ENCODE measurements around the gene FLNB. TPM values are rescaled to one million over a fixed set of nuclear protein-coding genes. Genes with fewer than 3 reads are reported as not detected.

The FLNB gene
- total RNA-seq, 1 donor from 2014 or later: 72.9 TPM

DNA sequence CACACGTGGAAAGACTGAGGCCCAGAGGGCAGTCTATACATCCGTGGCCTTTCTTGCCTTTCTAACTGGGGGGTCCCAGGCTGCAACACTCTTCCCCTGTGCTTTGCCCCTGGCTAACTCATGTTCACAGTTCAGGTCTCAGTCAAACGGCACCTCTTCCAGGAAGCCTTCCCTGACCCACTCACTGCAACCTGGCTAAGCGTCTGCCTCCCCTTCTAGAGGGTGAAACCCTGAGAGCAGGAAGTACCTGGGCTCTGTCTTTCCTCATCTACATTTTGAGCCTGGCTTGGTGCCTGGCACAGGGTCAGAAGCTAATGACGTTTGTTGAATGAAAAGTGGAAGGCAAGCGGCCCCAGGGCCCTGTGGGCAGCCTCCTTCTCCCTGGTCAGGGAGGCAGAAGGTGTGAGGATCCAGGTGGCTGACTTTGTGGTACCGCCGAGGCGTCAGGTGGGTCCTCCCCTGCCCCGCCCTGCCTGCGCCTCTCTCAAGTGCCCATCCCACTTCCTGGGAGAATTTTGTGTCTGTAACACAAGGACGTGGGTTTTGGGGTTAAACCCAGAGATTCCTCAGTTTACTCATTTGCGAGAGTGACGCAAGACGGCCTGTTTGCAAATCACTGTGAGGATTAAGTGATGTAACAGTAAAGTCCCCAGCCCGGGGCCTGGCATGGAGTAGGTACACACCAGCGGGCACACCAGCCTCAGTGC lies 170.5 kb downstream of the FLNB start:
- Mint-ChIP-seq H3K27me3 (ENCODE audit: unreplicated experiment) (no peaks in the 10 kb centered on the region), H3K9me3 (ENCODE audit: unreplicated experiment) (no peaks in the 10 kb centered on the region), H3K36me3 (ENCODE audit: unreplicated experiment) (no peaks in the 10 kb centered on the region), H3K4me3 (ENCODE audit: unreplicated experiment) (no peak overlapping the region), H3K27ac (ENCODE audit: unreplicated experiment) (no peak overlapping the region), H3K4me1 (ENCODE audit: unreplicated experiment) (peaks cover 25% of the 10 kb centered on the region)
- no peak for DNase-seq (ENCODE audit: extremely low spot score, unreplicated experiment)
- TF ChIP-seq, protein P1, sequence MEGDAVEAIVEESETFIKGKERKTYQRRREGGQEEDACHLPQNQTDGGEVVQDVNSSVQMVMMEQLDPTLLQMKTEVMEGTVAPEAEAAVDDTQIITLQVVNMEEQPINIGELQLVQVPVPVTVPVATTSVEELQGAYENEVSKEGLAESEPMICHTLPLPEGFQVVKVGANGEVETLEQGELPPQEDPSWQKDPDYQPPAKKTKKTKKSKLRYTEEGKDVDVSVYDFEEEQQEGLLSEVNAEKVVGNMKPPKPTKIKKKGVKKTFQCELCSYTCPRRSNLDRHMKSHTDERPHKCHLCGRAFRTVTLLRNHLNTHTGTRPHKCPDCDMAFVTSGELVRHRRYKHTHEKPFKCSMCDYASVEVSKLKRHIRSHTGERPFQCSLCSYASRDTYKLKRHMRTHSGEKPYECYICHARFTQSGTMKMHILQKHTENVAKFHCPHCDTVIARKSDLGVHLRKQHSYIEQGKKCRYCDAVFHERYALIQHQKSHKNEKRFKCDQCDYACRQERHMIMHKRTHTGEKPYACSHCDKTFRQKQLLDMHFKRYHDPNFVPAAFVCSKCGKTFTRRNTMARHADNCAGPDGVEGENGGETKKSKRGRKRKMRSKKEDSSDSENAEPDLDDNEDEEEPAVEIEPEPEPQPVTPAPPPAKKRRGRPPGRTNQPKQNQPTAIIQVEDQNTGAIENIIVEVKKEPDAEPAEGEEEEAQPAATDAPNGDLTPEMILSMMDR (IDR thresholded peaks at IDR 0.05): no peak

DNA sequence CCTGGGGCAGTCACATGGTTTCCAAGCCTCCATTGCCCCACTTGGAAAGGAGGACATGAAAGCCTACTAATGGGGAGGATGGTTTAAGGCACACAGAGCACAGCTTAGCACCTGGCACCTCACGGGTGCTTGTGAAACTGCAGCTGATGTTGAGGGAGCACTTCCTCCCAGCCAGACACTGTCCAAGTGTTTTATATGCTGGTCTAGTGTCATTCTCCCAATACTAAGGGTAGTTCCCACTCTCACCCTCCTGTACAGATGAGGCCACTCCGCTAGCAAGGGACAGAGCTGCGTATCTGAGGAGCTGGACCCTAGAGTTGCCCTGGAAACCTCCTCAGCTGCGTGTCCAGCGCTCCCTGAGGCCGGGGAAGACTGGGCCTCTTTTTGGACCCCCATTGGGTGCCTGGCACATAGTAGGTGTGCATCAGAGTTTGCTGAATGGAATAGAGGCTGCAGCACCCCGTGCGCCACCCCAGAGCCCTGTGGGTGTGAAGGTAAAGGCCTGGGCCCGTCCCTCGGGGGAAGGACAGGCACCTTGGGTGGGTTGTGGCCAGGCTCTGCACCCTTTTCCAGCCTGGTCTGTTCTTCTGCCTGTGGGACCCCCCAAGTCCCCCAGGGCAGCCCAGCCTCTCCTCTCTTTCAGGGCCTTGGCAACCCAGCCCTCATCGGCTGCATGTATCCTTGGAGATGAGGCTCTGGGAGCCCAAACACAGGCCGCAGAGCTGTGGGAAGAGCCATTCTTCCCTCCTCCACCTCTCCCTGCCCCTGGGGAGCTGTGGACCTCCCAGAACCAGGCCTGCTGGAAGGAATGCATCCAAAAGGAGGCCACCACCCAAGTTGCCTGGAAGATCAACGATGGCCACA lies 171.2 kb downstream of the FLNB start:
- H3K4me3 Mint-ChIP-seq (ENCODE audit: unreplicated experiment): no peak overlapping the region
- TF ChIP-seq, protein P1 (IDR thresholded peaks at IDR 0.05): no peak
- no peaks in the 10 kb centered on the region for H3K27me3 Mint-ChIP-seq (ENCODE audit: unreplicated experiment)
- peaks cover 21% of the 10 kb centered on the region for H3K4me1 Mint-ChIP-seq (ENCODE audit: unreplicated experiment)
- no peaks in the 10 kb centered on the region for H3K9me3 Mint-ChIP-seq (ENCODE audit: unreplicated experiment)
- H3K27ac Mint-ChIP-seq (ENCODE audit: unreplicated experiment): no peak overlapping the region
- H3K36me3 Mint-ChIP-seq (ENCODE audit: unreplicated experiment): no peaks in the 10 kb centered on the region
- no peak for DNase-seq (ENCODE audit: extremely low spot score, unreplicated experiment)

DNA sequence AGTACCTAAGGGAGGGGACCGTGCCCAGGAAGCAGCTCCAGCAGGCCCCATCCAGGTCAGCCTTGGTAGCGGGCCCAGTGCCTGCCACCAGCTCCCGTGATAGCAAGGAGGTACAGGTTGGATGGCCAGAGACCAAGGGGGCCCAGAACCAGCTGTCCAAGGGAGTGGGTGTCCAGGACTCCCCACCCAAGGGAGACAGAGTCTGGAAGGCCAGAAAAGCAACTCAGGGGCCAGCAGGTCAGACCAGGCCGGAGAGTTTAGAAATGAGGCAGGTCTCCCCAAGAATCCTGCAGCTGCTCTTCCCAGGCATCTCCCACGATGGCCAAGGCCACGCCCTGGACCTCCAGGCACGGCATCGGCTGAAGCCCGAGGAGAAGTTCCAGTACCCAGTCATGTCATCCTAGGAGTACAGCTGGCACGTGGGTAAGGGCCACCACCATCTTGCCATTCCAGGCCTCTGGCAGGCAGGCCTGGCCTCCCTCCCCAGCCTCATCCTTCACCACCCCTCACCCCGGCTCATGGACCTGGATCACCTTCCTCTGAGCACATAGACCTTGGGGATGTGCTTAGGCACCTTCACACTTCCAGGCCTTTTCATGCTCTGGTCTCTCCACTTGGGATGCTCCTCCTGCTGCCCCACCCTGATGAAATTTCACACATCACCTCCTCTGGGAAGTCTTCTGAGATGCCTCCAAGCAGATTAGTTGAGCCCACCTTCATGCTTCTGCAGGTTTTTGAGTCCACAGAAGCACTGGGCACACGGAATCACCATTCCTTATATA lies 172.1 kb downstream of the FLNB start:
- Mint-ChIP-seq H3K4me1 (ENCODE audit: unreplicated experiment) (peaks cover 14% of the 10 kb centered on the region), H3K4me3 (ENCODE audit: unreplicated experiment) (no peak overlapping the region), H3K27me3 (ENCODE audit: unreplicated experiment) (no peaks in the 10 kb centered on the region), H3K36me3 (ENCODE audit: unreplicated experiment) (no peaks in the 10 kb centered on the region), H3K27ac (ENCODE audit: unreplicated experiment) (no peak overlapping the region), H3K9me3 (ENCODE audit: unreplicated experiment) (no peaks in the 10 kb centered on the region)
- DNase-seq (ENCODE audit: extremely low spot score, unreplicated experiment): no peak
- TF ChIP-seq, protein P1 (IDR thresholded peaks at IDR 0.05): no peak

GRCh38 chr3:58180940-58181587 lies 172.8 kb downstream of the FLNB start:
- H3K4me3 Mint-ChIP-seq (ENCODE audit: unreplicated experiment): no peak overlapping the region
- no peak overlapping the region for H3K27ac Mint-ChIP-seq (ENCODE audit: unreplicated experiment)
- no peaks in the 10 kb centered on the region for H3K27me3 Mint-ChIP-seq (ENCODE audit: unreplicated experiment)
- H3K9me3 Mint-ChIP-seq (ENCODE audit: unreplicated experiment): no peaks in the 10 kb centered on the region
- H3K36me3 Mint-ChIP-seq (ENCODE audit: unreplicated experiment): no peaks in the 10 kb centered on the region
- TF ChIP-seq, protein P1 (IDR thresholded peaks at IDR 0.05): no peak
- DNase-seq (ENCODE audit: extremely low spot score, unreplicated experiment): no peak
- H3K4me1 Mint-ChIP-seq (ENCODE audit: unreplicated experiment): peaks cover 9% of the 10 kb centered on the region
